ENCODE data around the gene TENM3.

- TF ChIP-seq CTCF (IDR thresholded peaks at IDR 0.05; ENCODE audit: insufficient read depth, low read length, poor library complexity, severe bottlenecking) (no peak), EZH2phosphoT487 (conservative IDR thresholded peaks at IDR 0.05; ENCODE audit: low read length) (no peak)
Observed at GRCh38 chr4:182291175-182291574, 48.0 kb downstream of the TENM3 start.
